Measurements from ENCODE around the gene RCOR1.

The RCOR1 gene

GRCh38 chr14:102588821-102589220, 3.6 kb upstream of the RCOR1 start:
- H3K9me3 ChIP-seq (ENCODE audit: control insufficient read depth, low read length): no peaks in the 10 kb centered on the region
- no peaks in the 10 kb centered on the region for H3K36me3 ChIP-seq (ENCODE audit: control insufficient read depth, insufficient read depth, low read length)
- no peaks in the 10 kb centered on the region for H3K27me3 ChIP-seq (ENCODE audit: control insufficient read depth, insufficient read depth, low read length)
- peaks cover 24% of the 10 kb centered on the region for H3K4me1 ChIP-seq (ENCODE audit: control insufficient read depth, insufficient read depth, low read length)
- no peak overlapping the region for H3K9ac ChIP-seq (ENCODE audit: low read length)
- no peak overlapping the region for H3K4me3 ChIP-seq (ENCODE audit: low read length)

GRCh38 chr14:102589761-102590290, 2.6 kb upstream of the RCOR1 start:
- no peaks in the 10 kb centered on the region for H3K36me3 ChIP-seq (ENCODE audit: control insufficient read depth, insufficient read depth, low read length)
- H3K27me3 ChIP-seq (ENCODE audit: control insufficient read depth, insufficient read depth, low read length): no peaks in the 10 kb centered on the region
- no peak overlapping the region for H3K9ac ChIP-seq (ENCODE audit: low read length)
- H3K9me3 ChIP-seq (ENCODE audit: control insufficient read depth, low read length): no peaks in the 10 kb centered on the region
- H3K4me3 ChIP-seq (ENCODE audit: low read length): no peak overlapping the region
- H3K4me1 ChIP-seq (ENCODE audit: control insufficient read depth, insufficient read depth, low read length): peaks cover 23% of the 10 kb centered on the region

- Histone ChIP-seq H3K36me3 (ENCODE audit: control insufficient read depth, insufficient read depth, low read length) (no peaks in the 10 kb centered on the region), H3K27me3 (ENCODE audit: control insufficient read depth, insufficient read depth, low read length) (no peaks in the 10 kb centered on the region), H3K4me1 (ENCODE audit: control insufficient read depth, insufficient read depth, low read length) (peaks cover 14% of the 10 kb centered on the region), H3K4me3 (ENCODE audit: low read length) (no peak overlapping the region), H3K9me3 (ENCODE audit: control insufficient read depth, low read length) (no peaks in the 10 kb centered on the region), H3K9ac (ENCODE audit: low read length) (peak overlapping the region; percentile 90)
These were observed 1.8 kb upstream of the RCOR1 start for GRCh38 chr14:102590667-102591099.

- Histone ChIP-seq H3K36me3 (ENCODE audit: control insufficient read depth, insufficient read depth, low read length) (no peaks in the 10 kb centered on the region), H3K4me1 (ENCODE audit: control insufficient read depth, insufficient read depth, low read length) (peaks cover 9% of the 10 kb centered on the region), H3K4me3 (ENCODE audit: low read length) (peak overlapping the region; percentile 27), H3K9ac (ENCODE audit: low read length) (peak overlapping the region; percentile 90), H3K9me3 (ENCODE audit: control insufficient read depth, low read length) (no peaks in the 10 kb centered on the region), H3K27me3 (ENCODE audit: control insufficient read depth, insufficient read depth, low read length) (no peaks in the 10 kb centered on the region)
These were observed 991 bp upstream of the RCOR1 start for GRCh38 chr14:102591372-102591943.

- no peaks in the 10 kb centered on the region for H3K27me3 ChIP-seq (ENCODE audit: control insufficient read depth, insufficient read depth, low read length)
- H3K9me3 ChIP-seq (ENCODE audit: control insufficient read depth, low read length): no peaks in the 10 kb centered on the region
- peak overlapping the region; percentile 79 for H3K9ac ChIP-seq (ENCODE audit: low read length)
- H3K36me3 ChIP-seq (ENCODE audit: control insufficient read depth, insufficient read depth, low read length): no peaks in the 10 kb centered on the region
- peaks cover 9% of the 10 kb centered on the region for H3K4me1 ChIP-seq (ENCODE audit: control insufficient read depth, insufficient read depth, low read length)
- H3K4me3 ChIP-seq (ENCODE audit: low read length): no peak overlapping the region
These were observed 263 bp downstream of the RCOR1 start for GRCh38 chr14:102592763-102593060.

- no peaks in the 10 kb centered on the region for H3K36me3 ChIP-seq (ENCODE audit: control insufficient read depth, insufficient read depth, low read length)
- peaks cover 9% of the 10 kb centered on the region for H3K4me1 ChIP-seq (ENCODE audit: control insufficient read depth, insufficient read depth, low read length)
- H3K27me3 ChIP-seq (ENCODE audit: control insufficient read depth, insufficient read depth, low read length): no peaks in the 10 kb centered on the region
- H3K9ac ChIP-seq (ENCODE audit: low read length): peak overlapping the region; percentile 79
- H3K9me3 ChIP-seq (ENCODE audit: control insufficient read depth, low read length): no peaks in the 10 kb centered on the region
- peak overlapping the region; percentile 83 for H3K4me3 ChIP-seq (ENCODE audit: low read length)
These were observed 794 bp downstream of the RCOR1 start for GRCh38 chr14:102593061-102593824.

GRCh38 chr14:102593825-102594137, 1.3 kb downstream of the RCOR1 start:
- H3K4me1 ChIP-seq (ENCODE audit: control insufficient read depth, insufficient read depth, low read length): peaks cover 9% of the 10 kb centered on the region
- H3K9me3 ChIP-seq (ENCODE audit: control insufficient read depth, low read length): no peaks in the 10 kb centered on the region
- H3K27me3 ChIP-seq (ENCODE audit: control insufficient read depth, insufficient read depth, low read length): no peaks in the 10 kb centered on the region
- peak overlapping the region; percentile 79 for H3K9ac ChIP-seq (ENCODE audit: low read length)
- H3K36me3 ChIP-seq (ENCODE audit: control insufficient read depth, insufficient read depth, low read length): no peaks in the 10 kb centered on the region
- peak overlapping the region; percentile 83 for H3K4me3 ChIP-seq (ENCODE audit: low read length)

- no peaks in the 10 kb centered on the region for H3K36me3 ChIP-seq (ENCODE audit: control insufficient read depth, insufficient read depth, low read length)
- no peaks in the 10 kb centered on the region for H3K9me3 ChIP-seq (ENCODE audit: control insufficient read depth, low read length)
- H3K4me3 ChIP-seq (ENCODE audit: low read length): peak overlapping the region; percentile 83
- H3K4me1 ChIP-seq (ENCODE audit: control insufficient read depth, insufficient read depth, low read length): peaks cover 9% of the 10 kb centered on the region
- H3K9ac ChIP-seq (ENCODE audit: low read length): no peak overlapping the region
- H3K27me3 ChIP-seq (ENCODE audit: control insufficient read depth, insufficient read depth, low read length): no peaks in the 10 kb centered on the region
These were observed 2.2 kb downstream of the RCOR1 start for GRCh38 chr14:102594514-102595175.

GRCh38 chr14:102601378-102601925, 9.0 kb downstream of the RCOR1 start:
- H3K4me1 ChIP-seq (ENCODE audit: control insufficient read depth, insufficient read depth, low read length): peaks cover 5% of the 10 kb centered on the region
- H3K4me3 ChIP-seq (ENCODE audit: low read length): no peak overlapping the region
- H3K27me3 ChIP-seq (ENCODE audit: control insufficient read depth, insufficient read depth, low read length): no peaks in the 10 kb centered on the region
- no peak overlapping the region for H3K9ac ChIP-seq (ENCODE audit: low read length)
- H3K36me3 ChIP-seq (ENCODE audit: control insufficient read depth, insufficient read depth, low read length): no peaks in the 10 kb centered on the region
- H3K9me3 ChIP-seq (ENCODE audit: control insufficient read depth, low read length): no peaks in the 10 kb centered on the region

- Histone ChIP-seq H3K9ac (ENCODE audit: low read length) (no peak overlapping the region), H3K36me3 (ENCODE audit: control insufficient read depth, insufficient read depth, low read length) (no peaks in the 10 kb centered on the region), H3K4me1 (ENCODE audit: control insufficient read depth, insufficient read depth, low read length) (peaks cover 5% of the 10 kb centered on the region), H3K27me3 (ENCODE audit: control insufficient read depth, insufficient read depth, low read length) (no peaks in the 10 kb centered on the region), H3K9me3 (ENCODE audit: control insufficient read depth, low read length) (no peaks in the 10 kb centered on the region), H3K4me3 (ENCODE audit: low read length) (no peak overlapping the region)
These were observed 10.2 kb downstream of the RCOR1 start for GRCh38 chr14:102602421-102603292.

- no peaks in the 10 kb centered on the region for H3K36me3 ChIP-seq (ENCODE audit: control insufficient read depth, insufficient read depth, low read length)
- H3K27me3 ChIP-seq (ENCODE audit: control insufficient read depth, insufficient read depth, low read length): no peaks in the 10 kb centered on the region
- H3K9ac ChIP-seq (ENCODE audit: low read length): no peak overlapping the region
- peaks cover 5% of the 10 kb centered on the region for H3K4me1 ChIP-seq (ENCODE audit: control insufficient read depth, insufficient read depth, low read length)
- H3K9me3 ChIP-seq (ENCODE audit: control insufficient read depth, low read length): no peaks in the 10 kb centered on the region
- no peak overlapping the region for H3K4me3 ChIP-seq (ENCODE audit: low read length)
These were observed 11.0 kb downstream of the RCOR1 start for GRCh38 chr14:102603293-102603907.

All from mucosa of stomach (tissue), 1 donor.